HepG2 (cell line): Measurements from ENCODE around the gene GADD45GIP1. TPM values are rescaled to one million over a fixed set of nuclear protein-coding genes. Genes with fewer than 3 reads are reported as not detected.

Experiments used
- BCL3 ChIP-seq: sonication (generic); formaldehyde crosslinking; IDR thresholded peaks from 2 replicates; pipeline ENCODE4 v1.5.1; 2020; ENCODE audit warnings: mild to moderate bottlenecking, missing genetic modification reagents, moderate library complexity
- CEBPZ ChIP-seq: IDR thresholded peaks from 2 replicates; pipeline ENCODE4 v1.6.1; 2012; ENCODE audit warnings: low read length, improper control_type of control experiment
- KLF11 ChIP-seq: IDR thresholded peaks from 2 replicates; pipeline ENCODE4 v1.6.1; 2016; ENCODE audit warnings: missing compliant biosample characterization
- SMC3 ChIP-seq: IDR thresholded peaks from 2 replicates; pipeline ENCODE4 v1.6.1; 2011; ENCODE audit warnings: low read length, improper control_type of control experiment
- SRY ChIP-seq: sonication (generic); formaldehyde crosslinking; IDR thresholded peaks from 2 replicates; pipeline ENCODE4 v1.8.0; 2022; ENCODE audit warnings: mild to moderate bottlenecking, missing genetic modification reagents
- ZNF160 ChIP-seq: sonication (generic); formaldehyde crosslinking; IDR thresholded peaks from 2 replicates; pipeline ENCODE4 v1.8.0; 2022; ENCODE audit warnings: mild to moderate bottlenecking, inconsistent platforms, missing genetic modification reagents
- ZNF280D ChIP-seq: sonication (generic); formaldehyde crosslinking; IDR thresholded peaks from 2 replicates; pipeline ENCODE4 v1.5.1; 2020; ENCODE audit warnings: mild to moderate bottlenecking, missing genetic modification reagents
- ZNF451 ChIP-seq: sonication (generic); formaldehyde crosslinking; IDR thresholded peaks from 2 replicates; pipeline ENCODE4 v1.5.0; 2020; ENCODE audit warnings: mild to moderate bottlenecking, missing genetic modification reagents
- ZNF746 ChIP-seq: sonication (generic); formaldehyde crosslinking; IDR thresholded peaks from 2 replicates; pipeline ENCODE4 v1.8.0; 2022; ENCODE audit warnings: mild to moderate bottlenecking, missing genetic modification reagents
- ZNF850 ChIP-seq: sonication (generic); formaldehyde crosslinking; conservative IDR thresholded peaks from 2 replicates; pipeline ENCODE4 v1.9.0; 2021; ENCODE audit warnings: mild to moderate bottlenecking, missing genetic modification reagents
- polyA plus RNA-seq, 8 experiments: library from polyadenylated mRNA; depleted of rRNA in 3 of 8; stranded (reverse) in 7 of 8; unstranded in 1 of 8; fragments of >200 nt; fragmentation: Illumina TruSeq in 4 of 8; extraction: Trizol in 4 of 8; gene quantifications; 2 replicates each; pipeline versions ENCODE4 v1.2.1 to v1.2.3, GENCODE V29; 2011 to 2016; ENCODE audit warnings: low read depth in 4 of 8, missing spikeins in 1 of 8, mixed read lengths in 1 of 8; ENCODE audit not compliant: insufficient read depth in 1 of 8
- total RNA-seq, 5 experiments: library from RNA; depleted of rRNA; stranded (reverse); fragments of >200 nt; fragmentation: Illumina TruSeq; extraction: Trizol; gene quantifications; 2 replicates each; pipeline ENCODE4 v1.2.3, GENCODE V29; 2016; ENCODE audit warnings: low read depth in 1 of 5
- TF ChIP-seq, protein P1 (sequence below), 2 experiments: fragments of 450-650 bp in 1 of 2; sonication (generic) in 1 of 2; formaldehyde crosslinking in 1 of 2; IDR thresholded peaks; 2 replicates each; pipeline versions ENCODE4 v1.6.1 to v1.8.0; 2016 to 2022; ENCODE audit warnings: antibody characterized with exemption in 1 of 2, mild to moderate bottlenecking in 1 of 2, missing genetic modification reagents in 1 of 2

Gene GADD45GIP1
- total and polyA plus RNA-seq, 2 of the 13 experiments (the other 11 are each of a cell fraction or from before 2014, with no cell fraction given): 24.6 to 30.7 TPM

GRCh38 chr19:12937927-12938778 is 18.9 kb downstream of the GADD45GIP1 start, which contains the start of gene CALR (continued):
- TF ChIP-seq, protein P1, sequence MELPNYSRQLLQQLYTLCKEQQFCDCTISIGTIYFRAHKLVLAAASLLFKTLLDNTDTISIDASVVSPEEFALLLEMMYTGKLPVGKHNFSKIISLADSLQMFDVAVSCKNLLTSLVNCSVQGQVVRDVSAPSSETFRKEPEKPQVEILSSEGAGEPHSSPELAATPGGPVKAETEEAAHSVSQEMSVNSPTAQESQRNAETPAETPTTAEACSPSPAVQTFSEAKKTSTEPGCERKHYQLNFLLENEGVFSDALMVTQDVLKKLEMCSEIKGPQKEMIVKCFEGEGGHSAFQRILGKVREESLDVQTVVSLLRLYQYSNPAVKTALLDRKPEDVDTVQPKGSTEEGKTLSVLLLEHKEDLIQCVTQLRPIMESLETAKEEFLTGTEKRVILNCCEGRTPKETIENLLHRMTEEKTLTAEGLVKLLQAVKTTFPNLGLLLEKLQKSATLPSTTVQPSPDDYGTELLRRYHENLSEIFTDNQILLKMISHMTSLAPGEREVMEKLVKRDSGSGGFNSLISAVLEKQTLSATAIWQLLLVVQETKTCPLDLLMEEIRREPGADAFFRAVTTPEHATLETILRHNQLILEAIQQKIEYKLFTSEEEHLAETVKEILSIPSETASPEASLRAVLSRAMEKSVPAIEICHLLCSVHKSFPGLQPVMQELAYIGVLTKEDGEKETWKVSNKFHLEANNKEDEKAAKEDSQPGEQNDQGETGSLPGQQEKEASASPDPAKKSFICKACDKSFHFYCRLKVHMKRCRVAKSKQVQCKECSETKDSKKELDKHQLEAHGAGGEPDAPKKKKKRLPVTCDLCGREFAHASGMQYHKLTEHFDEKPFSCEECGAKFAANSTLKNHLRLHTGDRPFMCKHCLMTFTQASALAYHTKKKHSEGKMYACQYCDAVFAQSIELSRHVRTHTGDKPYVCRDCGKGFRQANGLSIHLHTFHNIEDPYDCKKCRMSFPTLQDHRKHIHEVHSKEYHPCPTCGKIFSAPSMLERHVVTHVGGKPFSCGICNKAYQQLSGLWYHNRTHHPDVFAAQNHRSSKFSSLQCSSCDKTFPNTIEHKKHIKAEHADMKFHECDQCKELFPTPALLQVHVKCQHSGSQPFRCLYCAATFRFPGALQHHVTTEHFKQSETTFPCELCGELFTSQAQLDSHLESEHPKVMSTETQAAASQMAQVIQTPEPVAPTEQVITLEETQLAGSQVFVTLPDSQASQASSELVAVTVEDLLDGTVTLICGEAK (IDR thresholded peaks at IDR 0.05): no peak
- TF ChIP-seq, protein P1 (CRISPR knock-in tag; IDR thresholded peaks at IDR 0.05): no peak
- TF ChIP-seq ZNF746 (CRISPR knock-in tag) (no peak), CEBPZ (no peak), ZNF850 (no peak), SMC3 (no peak), SRY (CRISPR knock-in tag) (no peak), BCL3 (CRISPR knock-in tag) (peak; percentile 61; the same call in 1 of the 2 replicates), ZNF451 (CRISPR knock-in tag) (peak; percentile 49; the same call in 1 of the 2 replicates), ZNF160 (CRISPR knock-in tag) (no peak), ZNF280D (CRISPR knock-in tag) (no peak), KLF11 (CRISPR knock-in tag) (no peak)
